ENCODE measurements around the gene ANXA2.
"Not testable (repeated sequence)": the region's sequence is repeated elsewhere in the genome, so short reads cannot be mapped to it uniquely, and the experiment has no call there.

ANXA2 gene

GRCh38 chr15:60410350-60410749, 12.6 kb upstream of the ANXA2 start:
- not testable (repeated sequence) for ATAC-seq, DNase-seq

- ATAC-seq: peak; percentile 46
These were observed 10.7 kb upstream of the ANXA2 start for GRCh38 chr15:60408463-60408981.

GRCh38 chr15:60407415-60407805, 9.6 kb upstream of the ANXA2 start:
- no peak for DNase-seq
- no peak for ATAC-seq

More at GRCh38 chr15:60408463-60408981, 10.7 kb upstream of the ANXA2 start:
- DNase-seq: no peak

GRCh38 chr15:60406513-60407414, 9.0 kb upstream of the ANXA2 start:
- DNase-seq (no peak), ATAC-seq (no peak)

GRCh38 chr15:60405399-60405798, 7.6 kb upstream of the ANXA2 start:
- no peak for ATAC-seq
- no peak for DNase-seq

- DNase-seq, ATAC-seq: not testable (repeated sequence)
These were observed 6.6 kb upstream of the ANXA2 start for GRCh38 chr15:60404351-60404750.

- DNase-seq (no peak), ATAC-seq (no peak)
These were observed 3.2 kb upstream of the ANXA2 start for GRCh38 chr15:60400944-60401343.

GRCh38 chr15:60399931-60400330, 2.1 kb upstream of the ANXA2 start:
- no peak for ATAC-seq
- no peak for DNase-seq

GRCh38 chr15:60399246-60399915, 1.6 kb upstream of the ANXA2 start:
- ATAC-seq: no peak
- DNase-seq: no peak

- ATAC-seq (peak; percentile 70), DNase-seq (peak; percentile 67)
These were observed 621 bp downstream of the ANXA2 start for GRCh38 chr15:60396958-60397771.

GRCh38 chr15:60396560-60396957, 1.2 kb downstream of the ANXA2 start:
- ATAC-seq (no peak), DNase-seq (no peak)

GRCh38 chr15:60396100-60396499, 1.7 kb downstream of the ANXA2 start:
- ATAC-seq (no peak), DNase-seq (no peak)

GRCh38 chr15:60395276-60396011, 2.3 kb downstream of the ANXA2 start:
- ATAC-seq (no peak), DNase-seq (no peak)

GRCh38 chr15:60394689-60395097, 3.1 kb downstream of the ANXA2 start:
- DNase-seq (no peak), ATAC-seq (no peak)

GRCh38 chr15:60392986-60393790, 4.6 kb downstream of the ANXA2 start:
- DNase-seq: no peak

GRCh38 chr15:60392601-60392985, 5.2 kb downstream of the ANXA2 start:
- DNase-seq: no peak

More at GRCh38 chr15:60392986-60393790, 4.6 kb downstream of the ANXA2 start:
- no peak for ATAC-seq

GRCh38 chr15:60391722-60392315, 6.0 kb downstream of the ANXA2 start:
- ATAC-seq: no peak
- DNase-seq: no peak

More at GRCh38 chr15:60392601-60392985, 5.2 kb downstream of the ANXA2 start:
- peak; percentile 55 for ATAC-seq

GRCh38 chr15:60390871-60391501, 6.8 kb downstream of the ANXA2 start:
- no peak for DNase-seq
- ATAC-seq: no peak

GRCh38 chr15:60390231-60390630, 7.6 kb downstream of the ANXA2 start:
- ATAC-seq (no peak), DNase-seq (no peak)
